MCF 10A (cell line): ENCODE results near the gene UNC5A. TPM values are rescaled to one million over a fixed set of nuclear protein-coding genes. Genes with fewer than 3 reads are reported as not detected.

Source experiments
- BruUV-seq: library from RNA; stranded (reverse); fragments of 400-500 nt; replicated peaks from 2 replicates; lab custom pipeline; 2021; lab: Mats Ljungman, UMichigan
- CTCF ChIA-PET: fragments of 300-600 bp; sonication (Branson Sonifier 250); formaldehyde crosslinking; extraction: SDS; loops from one replicate; lab custom pipeline; 2021; ENCODE audit warnings: antibody characterized with exemption, inconsistent platforms; lab: Yijun Ruan, JAX
- POLR2A ChIA-PET: fragments of 300-600, 350-650 bp; sonication (Branson Sonifier 250); formaldehyde crosslinking; extraction: SDS; loops from one replicate; lab custom pipeline; 2020; ENCODE audit warnings: antibody characterized with exemption, inconsistent platforms; lab: Yijun Ruan, JAX
- DNase-seq: peaks from one replicate; pipeline ENCODE4 v3.0.0-alpha.2; 2018; ENCODE audit not compliant: unreplicated experiment
- H3K27ac Mint-ChIP-seq: one replicate; pipeline ENCODE4 v1.8.0; 2022; ENCODE audit warnings: mild to moderate bottlenecking, low read depth, mixed read lengths; ENCODE audit not compliant: unreplicated experiment
- H3K27me3 Mint-ChIP-seq: one replicate; pipeline ENCODE4 v1.8.0; 2022; ENCODE audit warnings: mixed read lengths; ENCODE audit not compliant: insufficient read depth, unreplicated experiment
- H3K36me3 Mint-ChIP-seq: one replicate; pipeline ENCODE4 v1.8.0; 2022; ENCODE audit warnings: mild to moderate bottlenecking, moderate library complexity, mixed read lengths; ENCODE audit not compliant: insufficient read depth, unreplicated experiment
- H3K4me1 Mint-ChIP-seq: one replicate; pipeline ENCODE4 v1.8.0; 2022; ENCODE audit warnings: mixed read lengths; ENCODE audit not compliant: insufficient read depth, unreplicated experiment
- H3K4me3 Mint-ChIP-seq: one replicate; pipeline ENCODE4 v1.8.0; 2022; ENCODE audit warnings: mild to moderate bottlenecking, moderate library complexity, mixed read lengths; ENCODE audit not compliant: unreplicated experiment
- H3K9me3 Mint-ChIP-seq: one replicate; pipeline ENCODE4 v1.8.0; 2022; ENCODE audit warnings: mixed read lengths; ENCODE audit not compliant: unreplicated experiment
- intact Hi-C: fragments of 100-400 bp; cut with micrococcal nuclease; formaldehyde crosslinking; loops from 2 replicates; pipeline ENCODE4 v1.14.1; 2022
- total RNA-seq: library from RNA; stranded (reverse); gene quantifications from 2 replicates; pipeline ENCODE4 v1.2.3, GENCODE V29; 2022
- TF ChIP-seq, protein P1 (sequence below): fragments of 200-600 bp; IDR thresholded peaks from one replicate; pipeline ENCODE4 v1.8.0; 2022; ENCODE audit warnings: antibody characterized with exemption, mild to moderate bottlenecking; ENCODE audit not compliant: unreplicated experiment

Gene UNC5A
- total RNA-seq, 1 experiment from 2014 or later = 0.51 TPM

DNA sequence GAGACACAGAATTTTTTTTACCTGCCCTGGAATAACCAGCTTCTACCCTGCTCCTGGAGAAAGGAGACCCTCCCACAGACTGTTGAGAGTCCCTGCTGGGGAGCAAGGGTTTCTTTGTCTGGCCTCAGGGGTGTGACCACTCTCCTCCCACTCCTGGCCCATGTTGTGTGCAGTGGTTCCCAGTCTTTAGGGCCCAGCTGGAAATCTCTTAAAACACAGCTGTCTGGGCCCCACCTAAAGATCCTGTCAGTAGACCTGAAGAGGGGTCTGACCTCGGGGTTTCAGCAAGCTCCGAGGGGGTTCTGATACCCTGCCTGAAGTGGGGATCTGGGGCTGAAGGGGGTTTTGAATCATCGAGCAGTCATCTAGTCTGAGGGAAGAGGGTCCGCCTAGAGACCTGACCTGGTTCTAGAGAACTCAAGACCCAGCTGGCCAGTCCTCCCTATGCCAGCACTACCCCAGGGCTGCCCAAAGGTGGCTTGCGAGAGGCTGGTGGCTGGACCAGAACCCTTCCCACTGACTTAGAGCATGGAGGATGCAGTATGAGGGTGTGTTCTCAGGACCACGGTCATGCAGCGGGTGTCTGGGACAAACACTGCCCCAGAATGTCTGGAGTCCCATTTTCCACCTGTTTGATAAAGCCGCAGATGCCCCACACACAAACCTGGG lies 8.1 kb upstream of the UNC5A start:
- peaks cover 7% of the 10 kb centered on the region for H3K36me3 Mint-ChIP-seq
- no peaks in the 10 kb centered on the region for H3K4me1 Mint-ChIP-seq
- H3K4me3 Mint-ChIP-seq = no peak overlapping the region
- POLR2A ChIA-PET = interaction anchor here (0.8 kb wide), 1 partner anchor 18 kb away, joined by 4 read pairs; no protein-coding TSS in a partner anchor
- no peak overlapping the region for H3K27ac Mint-ChIP-seq
- no peaks in the 10 kb centered on the region for H3K9me3 Mint-ChIP-seq
- CTCF ChIA-PET = interaction anchor here (0.6 to 1.3 kb wide), 3 partner anchors 9 to 142 kb away, joined by 3 to 5 read pairs (median 3); no protein-coding TSS in a partner anchor
- no TSS peak for BruUV-seq
- no peak for DNase-seq
- H3K27me3 Mint-ChIP-seq = peaks cover 38% of the 10 kb centered on the region
- intact Hi-C loops = no loop called here
- TF ChIP-seq, protein P1, sequence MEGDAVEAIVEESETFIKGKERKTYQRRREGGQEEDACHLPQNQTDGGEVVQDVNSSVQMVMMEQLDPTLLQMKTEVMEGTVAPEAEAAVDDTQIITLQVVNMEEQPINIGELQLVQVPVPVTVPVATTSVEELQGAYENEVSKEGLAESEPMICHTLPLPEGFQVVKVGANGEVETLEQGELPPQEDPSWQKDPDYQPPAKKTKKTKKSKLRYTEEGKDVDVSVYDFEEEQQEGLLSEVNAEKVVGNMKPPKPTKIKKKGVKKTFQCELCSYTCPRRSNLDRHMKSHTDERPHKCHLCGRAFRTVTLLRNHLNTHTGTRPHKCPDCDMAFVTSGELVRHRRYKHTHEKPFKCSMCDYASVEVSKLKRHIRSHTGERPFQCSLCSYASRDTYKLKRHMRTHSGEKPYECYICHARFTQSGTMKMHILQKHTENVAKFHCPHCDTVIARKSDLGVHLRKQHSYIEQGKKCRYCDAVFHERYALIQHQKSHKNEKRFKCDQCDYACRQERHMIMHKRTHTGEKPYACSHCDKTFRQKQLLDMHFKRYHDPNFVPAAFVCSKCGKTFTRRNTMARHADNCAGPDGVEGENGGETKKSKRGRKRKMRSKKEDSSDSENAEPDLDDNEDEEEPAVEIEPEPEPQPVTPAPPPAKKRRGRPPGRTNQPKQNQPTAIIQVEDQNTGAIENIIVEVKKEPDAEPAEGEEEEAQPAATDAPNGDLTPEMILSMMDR = no peak

- CTCF ChIA-PET = interaction anchor here (0.5 to 1.3 kb wide), 4 partner anchors 13 to 155 kb away, joined by 3 to 5 read pairs (median 4); no protein-coding TSS in a partner anchor
- no peaks in the 10 kb centered on the region for H3K4me1 Mint-ChIP-seq
- POLR2A ChIA-PET = no interaction called here
Observed at GRCh38 chr5:176803068-176803942, 7.1 kb upstream of the UNC5A start.

DNA sequence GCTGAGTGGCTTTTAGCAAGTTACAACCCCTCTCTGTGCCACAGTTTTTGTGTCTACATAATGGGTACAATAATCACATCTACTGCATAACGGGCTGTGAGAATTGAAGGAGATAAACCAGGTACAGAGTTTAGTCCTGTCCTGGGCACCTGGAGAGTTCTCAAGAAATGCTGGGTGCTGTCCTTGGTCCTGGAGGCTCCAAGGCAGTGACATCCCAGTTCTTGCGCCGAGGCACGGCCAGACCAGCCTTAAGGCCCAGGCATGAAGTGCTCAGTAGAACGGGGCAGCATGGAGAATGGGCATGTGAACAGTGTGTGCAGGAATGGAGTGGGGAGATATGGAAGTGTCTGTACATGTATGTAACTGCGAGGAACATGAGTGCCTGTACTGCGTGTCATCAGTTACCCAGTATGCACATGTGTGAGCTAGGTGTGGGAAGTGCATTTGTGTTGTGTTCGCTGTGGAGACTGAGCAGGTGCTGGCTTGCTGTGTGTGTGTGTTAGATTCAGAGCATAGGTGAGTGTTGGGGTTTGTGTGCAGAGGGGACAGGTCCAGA lies 6.3 kb upstream of the UNC5A start:
- H3K27ac Mint-ChIP-seq = no peak overlapping the region
- H3K4me3 Mint-ChIP-seq = no peak overlapping the region
- H3K27me3 Mint-ChIP-seq = peaks cover 55% of the 10 kb centered on the region
- BruUV-seq = no TSS peak
- intact Hi-C loops = no loop called here
- H3K36me3 Mint-ChIP-seq = peaks cover 7% of the 10 kb centered on the region
- no peaks in the 10 kb centered on the region for H3K9me3 Mint-ChIP-seq
- DNase-seq = peak; percentile 63
- ChIA-PET CTCF (no interaction called here), POLR2A (no interaction called here)
- no peaks in the 10 kb centered on the region for H3K4me1 Mint-ChIP-seq
- TF ChIP-seq, protein P1 = no peak

More at GRCh38 chr5:176803068-176803942, 7.1 kb upstream of the UNC5A start:
- Mint-ChIP-seq H3K9me3 (no peaks in the 10 kb centered on the region), H3K36me3 (peaks cover 7% of the 10 kb centered on the region), H3K4me3 (no peak overlapping the region), H3K27ac (no peak overlapping the region), H3K27me3 (peaks cover 48% of the 10 kb centered on the region)
- TF ChIP-seq, protein P1 = no peak
- DNase-seq = no peak
- BruUV-seq = no TSS peak
- intact Hi-C loops = no loop called here

DNA sequence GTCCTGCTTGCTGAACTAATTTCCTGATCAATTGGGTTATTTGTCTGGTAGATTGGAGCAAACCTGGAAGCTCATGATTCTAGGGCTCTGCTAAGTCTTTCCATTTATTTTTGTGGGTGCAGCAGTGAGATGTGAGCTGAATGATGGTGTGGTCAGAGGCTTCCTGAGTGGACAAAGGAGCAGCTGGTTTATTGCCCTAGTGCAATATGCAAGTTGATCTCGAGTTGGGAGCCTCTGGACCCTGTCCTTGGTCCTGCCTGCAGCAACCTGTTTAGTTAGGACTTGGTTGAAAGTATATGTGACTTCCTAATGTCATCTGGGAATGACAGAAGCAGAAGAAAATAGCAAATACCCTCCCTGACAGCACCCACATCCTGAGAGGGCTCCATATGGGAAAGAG lies 4.2 kb upstream of the UNC5A start:
- H3K36me3 Mint-ChIP-seq = peaks cover 7% of the 10 kb centered on the region
- no peak overlapping the region for H3K4me3 Mint-ChIP-seq
- CTCF ChIA-PET = interaction anchor here (1.1 kb wide), 1 partner anchor 149 kb away, joined by 3 read pairs; no protein-coding TSS in a partner anchor
- intact Hi-C loops = no loop called here
- no peak for DNase-seq
- BruUV-seq = no TSS peak
- POLR2A ChIA-PET = no interaction called here
- peaks cover 3% of the 10 kb centered on the region for H3K4me1 Mint-ChIP-seq
- TF ChIP-seq, protein P1 = no peak
- peaks cover 68% of the 10 kb centered on the region for H3K27me3 Mint-ChIP-seq
- H3K9me3 Mint-ChIP-seq = no peaks in the 10 kb centered on the region
- no peak overlapping the region for H3K27ac Mint-ChIP-seq
